B cell (primary cell): ENCODE data around the gene GNG3.

ENCODE experiments used
- CTCF ChIP-seq: fragments of 200-600 bp; IDR thresholded peaks from one replicate; pipeline ENCODE4 v1.8.0; 2022; ENCODE audit warnings: antibody characterized with exemption, mild to moderate bottlenecking
- EZH2 ChIP-seq: IDR thresholded peaks from 2 replicates; pipeline ENCODE4 v1.6.1; 2012; ENCODE audit warnings: borderline replicate concordance, low read depth, mild to moderate bottlenecking, moderate library complexity, low read length; ENCODE audit not compliant: insufficient read depth, poor library complexity, severe bottlenecking

GRCh38 chr11:62710001-62710345 lies 2.5 kb downstream of the GNG3 start:
- TF ChIP-seq CTCF (no peak), EZH2 (no peak)
